B cell (primary cell): ENCODE measurements around the gene OXSM. TPM values are rescaled to one million over a fixed set of nuclear protein-coding genes. Genes with fewer than 3 reads are reported as not detected.

ENCODE experiments used
- ATAC-seq: fragments of 200-7000 bp; cut with Tn5 transposase; one replicate; pipeline ENCODE4 v1.10.0; 2021; ENCODE audit warnings: low read depth, mild to moderate bottlenecking, moderate number of reproducible peaks, moderate library complexity
- CTCF ChIA-PET: fragments of 350-600 bp; sonication (Branson Sonifier 250); formaldehyde crosslinking; loops from one replicate; lab custom pipeline; 2021; ENCODE audit warnings: antibody characterized with exemption, inconsistent platforms; lab: Charles Lee
- POLR2A ChIA-PET: fragments of 350-600 bp; sonication (Branson Sonifier 250); formaldehyde crosslinking; loops from one replicate; lab custom pipeline; 2021; ENCODE audit warnings: antibody characterized with exemption; lab: Charles Lee
- DNase-seq: peaks from one replicate; pipeline ENCODE4 v3.0.0; 2013
- H2AFZ ChIP-seq: 2 replicates; pipeline ENCODE4 v1.6.1; 2012; ENCODE audit warnings: mild to moderate bottlenecking, low read depth, low read length; ENCODE audit not compliant: insufficient read depth, poor library complexity, severe bottlenecking
- H3K27ac ChIP-seq, 2 donors: 1 replicate in 1 of 2; 2 replicates in 1 of 2; pipeline ENCODE4 v1.5.1; 2012 to 2013; ENCODE audit warnings: low read length in 2 of 2, mild to moderate bottlenecking in 2 of 2, moderate library complexity in 1 of 2
- H3K27me3 ChIP-seq, 4 experiments: fragments of 200-600 bp in 1 of 4; sonication (generic) in 1 of 4; replicated peaks in 1 of 4; 1 replicate in 2 of 4; 2 replicates in 2 of 4; pipeline versions ENCODE4 v1.6.1 to v1.7.0; 2013 to 2016; ENCODE audit warnings: low read length in 3 of 4, mild to moderate bottlenecking in 2 of 4, mixed read lengths in 1 of 4, moderate library complexity in 1 of 4; ENCODE audit not compliant: insufficient read depth in 4 of 4, control insufficient read depth in 3 of 4; ENCODE audit errors: control extremely low read depth in 1 of 4
- H3K36me3 ChIP-seq, 2 experiments: replicated peaks in 1 of 2; 1 replicate in 1 of 2; 2 replicates in 1 of 2; pipeline versions ENCODE4 v1.6.1 to v1.7.1; 2013; ENCODE audit warnings: low read length in 1 of 2; ENCODE audit not compliant: insufficient read depth in 2 of 2, control insufficient read depth in 1 of 2; ENCODE audit errors: control extremely low read depth in 1 of 2, extremely low read depth in 1 of 2
- H3K4me1 ChIP-seq, 2 donors: fragments of 200-600 bp in 1 of 2; sonication (generic) in 1 of 2; 1 replicate in 1 of 2; 2 replicates in 1 of 2; pipeline versions ENCODE4 v1.5.1 to v1.6.1; 2013 to 2017; ENCODE audit warnings: low read length in 2 of 2; ENCODE audit not compliant: control insufficient read depth in 2 of 2, insufficient read depth in 2 of 2
- H3K4me2 ChIP-seq: replicated peaks from 2 replicates; pipeline ENCODE3; 2012; ENCODE audit warnings: mild to moderate bottlenecking, low read depth, low read length; ENCODE audit not compliant: poor library complexity, severe bottlenecking
- H3K4me3 ChIP-seq, 5 experiments: fragments of 200-600 bp in 1 of 5; sonication (generic) in 1 of 5; 1 replicate in 3 of 5; 2 replicates in 2 of 5; pipeline versions ENCODE4 v1.5.1 to v1.7.0; 2011 to 2016; ENCODE audit warnings: low read length in 4 of 5, mild to moderate bottlenecking in 4 of 5, low read depth in 2 of 5, control low read depth in 1 of 5, moderate library complexity in 1 of 5; ENCODE audit not compliant: insufficient read depth in 1 of 5; ENCODE audit errors: control extremely low read depth in 1 of 5, extremely low read depth in 1 of 5
- H3K79me2 ChIP-seq: fragments of 200-600 bp; sonication (generic); one replicate; pipeline ENCODE4 v1.6.0; 2016; ENCODE audit warnings: low read length; ENCODE audit not compliant: control insufficient read depth, insufficient read depth
- H3K9ac ChIP-seq: fragments of 200-600 bp; sonication (generic); 2 replicates; pipeline ENCODE4 v1.6.1; 2017; ENCODE audit warnings: mild to moderate bottlenecking, low read length, moderate library complexity
- H3K9me3 ChIP-seq, 3 donors: one replicate each; pipeline versions ENCODE4 v1.6.1 to v1.7.1; 2013; ENCODE audit warnings: low read length in 2 of 3; ENCODE audit not compliant: control insufficient read depth in 2 of 3, insufficient read depth in 1 of 3; ENCODE audit errors: control extremely low read depth in 1 of 3
- H4K20me1 ChIP-seq: 2 replicates; pipeline ENCODE4 v1.6.0; 2012; ENCODE audit warnings: mild to moderate bottlenecking, low read length; ENCODE audit not compliant: insufficient read depth, control insufficient read depth, poor library complexity, severe bottlenecking
- H3K27ac Mint-ChIP-seq: one replicate; pipeline ENCODE4 v1.8.0; 2021; ENCODE audit warnings: mixed read lengths
- H3K27me3 Mint-ChIP-seq: one replicate; pipeline ENCODE4 v1.8.0; 2021; ENCODE audit warnings: mixed read lengths
- H3K4me1 Mint-ChIP-seq: one replicate; pipeline ENCODE4 v1.8.0; 2021; ENCODE audit warnings: mixed read lengths
- H3K4me3 Mint-ChIP-seq: one replicate; pipeline ENCODE4 v1.8.0; 2021; ENCODE audit warnings: mixed read lengths
- H3K9me3 Mint-ChIP-seq: one replicate; pipeline ENCODE4 v1.8.0; 2022; ENCODE audit warnings: mixed read lengths; ENCODE audit not compliant: insufficient read depth
- EZH2 ChIP-seq: IDR thresholded peaks from 2 replicates; pipeline ENCODE4 v1.6.1; 2012; ENCODE audit warnings: borderline replicate concordance, low read depth, mild to moderate bottlenecking, moderate library complexity, low read length; ENCODE audit not compliant: insufficient read depth, poor library complexity, severe bottlenecking
- WGBS: methylation state at CpG from one replicate; pipeline ENCODE4 v1.1.5; 2013; ENCODE audit warnings: missing lambda C conversion rate; ENCODE audit not compliant: insufficient coverage; 5-methylcytosine and 5-hydroxymethylcytosine counted together
- intact Hi-C: fragments of 100-400 bp; cut with micrococcal nuclease; formaldehyde crosslinking; loops from one replicate; pipeline ENCODE4 v1.10.0; 2022
- polyA plus RNA-seq: library from polyadenylated mRNA; depleted of rRNA; stranded (reverse); fragments of >200 nt; gene quantifications from 2 replicates; pipeline ENCODE4 v1.2.3, GENCODE V29; 2012
- total RNA-seq, 2 donors: library from RNA; stranded (reverse); fragments of 120-200 nt in 1 of 2; gene quantifications; 1 replicate in 1 of 2; 2 replicates in 1 of 2; pipeline versions ENCODE4 v1.2.3 to v1.2.4, GENCODE V29; 2013 to 2022
- TF ChIP-seq, protein P1 (sequence below): fragments of 200-600 bp; IDR thresholded peaks from one replicate; pipeline ENCODE4 v1.8.0; 2022; ENCODE audit warnings: antibody characterized with exemption, mild to moderate bottlenecking

Gene OXSM
- total and polyA plus RNA-seq, 2 donors (not counting 1 experiment from before 2014, with no cell fraction given): 13.7 to 18.7 TPM

- TF ChIP-seq, protein P1, sequence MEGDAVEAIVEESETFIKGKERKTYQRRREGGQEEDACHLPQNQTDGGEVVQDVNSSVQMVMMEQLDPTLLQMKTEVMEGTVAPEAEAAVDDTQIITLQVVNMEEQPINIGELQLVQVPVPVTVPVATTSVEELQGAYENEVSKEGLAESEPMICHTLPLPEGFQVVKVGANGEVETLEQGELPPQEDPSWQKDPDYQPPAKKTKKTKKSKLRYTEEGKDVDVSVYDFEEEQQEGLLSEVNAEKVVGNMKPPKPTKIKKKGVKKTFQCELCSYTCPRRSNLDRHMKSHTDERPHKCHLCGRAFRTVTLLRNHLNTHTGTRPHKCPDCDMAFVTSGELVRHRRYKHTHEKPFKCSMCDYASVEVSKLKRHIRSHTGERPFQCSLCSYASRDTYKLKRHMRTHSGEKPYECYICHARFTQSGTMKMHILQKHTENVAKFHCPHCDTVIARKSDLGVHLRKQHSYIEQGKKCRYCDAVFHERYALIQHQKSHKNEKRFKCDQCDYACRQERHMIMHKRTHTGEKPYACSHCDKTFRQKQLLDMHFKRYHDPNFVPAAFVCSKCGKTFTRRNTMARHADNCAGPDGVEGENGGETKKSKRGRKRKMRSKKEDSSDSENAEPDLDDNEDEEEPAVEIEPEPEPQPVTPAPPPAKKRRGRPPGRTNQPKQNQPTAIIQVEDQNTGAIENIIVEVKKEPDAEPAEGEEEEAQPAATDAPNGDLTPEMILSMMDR: no peak
- TF ChIP-seq EZH2: no peak
- H3K27me3 ChIP-seq: peaks cover 0 to 5% (median 0%) of the 10 kb centered on the region in 4 experiments
- no peaks in the 10 kb centered on the region for H3K79me2 ChIP-seq
- ATAC-seq (no peak), DNase-seq (no peak)
- H3K4me3 ChIP-seq: no peak overlapping the region
- no peak overlapping the region for H3K4me2 ChIP-seq
- Mint-ChIP-seq H3K27me3 (peaks cover 16% of the 10 kb centered on the region), H3K27ac (no peak overlapping the region), H3K4me3 (no peak overlapping the region), H3K4me1 (no peaks in the 10 kb centered on the region), H3K9me3 (no peaks in the 10 kb centered on the region)
- POLR2A ChIA-PET: no interaction called here
- H3K9ac ChIP-seq: no peak overlapping the region
- no peaks in the 10 kb centered on the region for H3K9me3 ChIP-seq
- intact Hi-C loops: no loop called here
- no peaks in the 10 kb centered on the region for H4K20me1 ChIP-seq
- no peaks in the 10 kb centered on the region for H3K36me3 ChIP-seq
- CTCF ChIA-PET: no interaction called here
- no peak overlapping the region for H3K27ac ChIP-seq
- no CpG with 5 or more reads among the region's 1 CpG for WGBS
- no peak overlapping the region for H2AFZ ChIP-seq
- H3K4me1 ChIP-seq: no peaks in the 10 kb centered on the region
These were observed 14.8 kb downstream of the OXSM start for GRCh38 chr3:25804676-25805075.

DNA sequence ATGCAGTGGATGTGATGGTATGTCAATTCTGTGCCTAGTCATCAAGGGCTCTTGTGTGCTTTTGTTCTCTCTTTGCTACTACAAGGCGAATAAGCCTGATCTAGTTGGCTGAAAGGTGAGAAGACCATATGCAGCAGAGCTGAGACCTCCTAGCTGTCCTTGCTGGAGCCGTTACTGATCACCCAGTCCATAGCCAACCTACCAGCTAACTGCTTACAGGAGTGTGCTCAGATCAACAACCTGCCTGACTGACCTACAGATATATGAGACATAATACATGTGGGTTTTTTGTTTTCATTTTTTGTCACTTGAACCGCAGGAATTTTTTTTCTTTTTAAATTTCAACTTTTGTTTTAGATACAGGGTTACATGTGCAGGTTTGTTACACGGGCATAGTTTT, 22.8 kb downstream of the OXSM start:
- ChIA-PET CTCF (no interaction called here), POLR2A (no interaction called here)

More for the DNA sequence above, 22.8 kb downstream of the OXSM start:
- Histone ChIP-seq H3K4me2 (no peak overlapping the region), H3K4me3 (no peak overlapping the region), H3K27ac (no peak overlapping the region), H3K79me2 (no peaks in the 10 kb centered on the region), H3K9me3 (no peaks in the 10 kb centered on the region), H2AFZ (no peak overlapping the region), H4K20me1 (no peaks in the 10 kb centered on the region), H3K4me1 (no peaks in the 10 kb centered on the region), H3K9ac (no peak overlapping the region), H3K27me3 (no peaks in the 10 kb centered on the region), H3K36me3 (no peaks in the 10 kb centered on the region)
- Mint-ChIP-seq H3K4me3 (no peak overlapping the region), H3K4me1 (no peaks in the 10 kb centered on the region), H3K27me3 (peaks cover 9% of the 10 kb centered on the region), H3K9me3 (no peaks in the 10 kb centered on the region), H3K27ac (no peak overlapping the region)
- 83% methylated on average over 2 of the region's 4 CpGs for WGBS
- DNase-seq (no peak), ATAC-seq (no peak)
- TF ChIP-seq EZH2: no peak
- TF ChIP-seq, protein P1: no peak
- intact Hi-C loops: no loop called here
